Esophagus mucosa (tissue), 1 donor: ENCODE data around the gene CACNA1I. TPM values are rescaled to one million over a fixed set of nuclear protein-coding genes. Genes with fewer than 3 reads are reported as not detected.

Experiments
- ATAC-seq: fragments of 200-7000 bp; cut with Tn5 transposase; one replicate; pipeline ENCODE4 v1.9.1; 2020
- total RNA-seq: library from RNA; stranded (reverse); gene quantifications from one replicate; pipeline ENCODE4 v1.2.4, GENCODE V29; 2023
- donor health status: DM: yes; HTN: yes; CAD: no.

The CACNA1I gene
- total RNA-seq, 1 donor from 2014 or later: 0.08 TPM

DNA sequence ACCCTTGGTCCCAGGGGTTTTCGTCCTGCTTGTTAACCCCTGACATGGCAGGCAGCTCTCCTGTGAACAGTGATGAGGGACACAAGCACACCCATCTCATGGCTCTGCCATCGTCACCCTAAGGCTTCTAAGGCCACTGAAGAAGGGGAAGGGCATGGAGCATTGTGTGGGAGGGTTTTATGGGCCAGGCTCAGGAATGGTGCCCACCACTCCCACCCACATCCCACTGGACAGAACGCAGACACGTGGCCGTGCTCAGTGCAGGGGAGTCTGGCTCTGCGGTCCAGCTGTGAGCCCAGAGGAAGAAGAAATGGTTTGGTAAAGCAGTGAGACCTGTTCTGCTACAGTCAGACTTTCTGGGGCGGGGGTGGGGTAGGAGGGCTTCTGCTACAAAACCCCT, 130.0 kb downstream of the CACNA1I start:
- no peak for ATAC-seq

- no peak for ATAC-seq
Measured at GRCh38 chr22:39703091-39703490, 132.5 kb downstream of the CACNA1I start.

DNA sequence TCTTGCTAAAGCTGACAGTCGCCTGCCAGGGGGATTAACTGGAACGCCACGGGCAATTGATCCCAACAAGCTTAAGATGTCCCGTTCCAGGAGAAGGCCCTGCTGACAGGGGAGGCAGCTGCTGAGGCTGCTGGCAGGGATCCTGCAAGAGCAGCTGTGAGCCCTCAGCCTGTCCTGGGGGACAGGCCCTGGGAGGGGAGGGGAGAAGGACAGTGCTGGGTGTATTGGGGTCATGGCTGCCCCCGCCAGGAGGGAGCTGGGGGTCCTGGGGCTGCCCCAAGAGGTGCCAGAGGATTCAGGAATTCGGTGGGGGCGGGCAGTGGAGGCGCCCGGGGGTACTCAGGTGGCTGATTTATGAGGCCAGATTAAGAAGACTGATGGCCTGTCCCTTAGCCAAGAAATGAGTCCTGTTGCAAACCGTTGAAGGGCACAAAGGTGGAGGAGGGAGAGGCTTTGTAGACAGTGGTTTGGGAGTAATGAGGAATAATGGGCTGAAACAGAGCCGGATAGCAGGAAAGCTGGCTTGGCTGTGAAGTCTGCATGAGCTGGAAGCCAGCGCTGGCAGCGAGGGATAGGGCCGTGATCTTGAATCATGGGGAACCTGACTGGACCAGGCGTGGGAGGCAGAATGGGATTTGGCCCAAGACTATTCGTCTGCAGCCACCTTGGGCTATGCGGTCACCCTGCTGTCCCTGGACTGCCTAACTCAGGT, 133.5 kb downstream of the CACNA1I start:
- ATAC-seq: no peak

GRCh38 chr22:39705386-39705785, 134.8 kb downstream of the CACNA1I start:
- ATAC-seq: no peak

- no peak for ATAC-seq
Measured at GRCh38 chr22:39706376-39707140, 136.0 kb downstream of the CACNA1I start.

DNA sequence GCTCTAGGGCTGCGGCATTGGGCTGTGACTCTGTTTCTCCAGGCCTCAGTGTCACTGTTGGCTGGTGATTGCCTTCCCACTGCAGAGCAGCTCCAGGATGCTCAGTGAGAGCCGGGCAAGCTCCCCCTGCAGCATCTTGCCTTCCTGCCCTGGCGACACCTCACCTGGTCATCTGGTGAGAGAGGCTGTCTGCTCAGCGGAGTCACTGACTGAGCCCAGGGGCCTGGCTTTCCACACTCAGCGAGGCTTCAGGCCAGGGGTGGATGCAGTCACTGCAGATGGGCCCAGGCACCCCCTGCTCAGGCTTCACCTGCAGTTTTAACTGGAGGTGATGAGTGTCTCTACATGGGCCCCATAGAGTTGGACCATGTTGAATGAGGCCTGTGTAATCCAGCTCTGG, 136.8 kb downstream of the CACNA1I start:
- no peak for ATAC-seq

GRCh38 chr22:39707816-39708215, 137.3 kb downstream of the CACNA1I start:
- ATAC-seq: no peak

GRCh38 chr22:39710380-39711150, 140.0 kb downstream of the CACNA1I start:
- ATAC-seq: no peak

DNA sequence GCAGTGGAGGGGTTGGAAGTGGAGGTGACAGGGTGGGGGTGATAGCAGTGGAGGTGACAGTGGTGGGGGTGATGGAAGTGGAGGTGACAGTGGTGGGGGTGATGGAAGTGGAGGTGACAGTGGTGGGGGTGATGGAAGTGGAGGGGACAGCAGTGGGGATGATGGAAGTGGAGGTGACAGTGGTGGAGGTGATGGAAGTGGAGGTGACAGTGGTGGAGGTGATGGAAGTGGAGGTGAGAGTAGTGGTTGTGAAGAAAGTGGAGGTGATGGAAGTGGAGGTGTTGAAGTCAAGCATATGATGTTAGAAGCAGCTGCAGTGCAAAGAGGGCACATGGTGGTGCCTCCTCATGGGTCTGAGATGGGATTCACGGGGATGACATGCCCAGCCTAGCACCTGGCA, 141.5 kb downstream of the CACNA1I start:
- ATAC-seq: no peak

GRCh38 chr22:39712751-39713525, 142.4 kb downstream of the CACNA1I start:
- ATAC-seq: no peak

DNA sequence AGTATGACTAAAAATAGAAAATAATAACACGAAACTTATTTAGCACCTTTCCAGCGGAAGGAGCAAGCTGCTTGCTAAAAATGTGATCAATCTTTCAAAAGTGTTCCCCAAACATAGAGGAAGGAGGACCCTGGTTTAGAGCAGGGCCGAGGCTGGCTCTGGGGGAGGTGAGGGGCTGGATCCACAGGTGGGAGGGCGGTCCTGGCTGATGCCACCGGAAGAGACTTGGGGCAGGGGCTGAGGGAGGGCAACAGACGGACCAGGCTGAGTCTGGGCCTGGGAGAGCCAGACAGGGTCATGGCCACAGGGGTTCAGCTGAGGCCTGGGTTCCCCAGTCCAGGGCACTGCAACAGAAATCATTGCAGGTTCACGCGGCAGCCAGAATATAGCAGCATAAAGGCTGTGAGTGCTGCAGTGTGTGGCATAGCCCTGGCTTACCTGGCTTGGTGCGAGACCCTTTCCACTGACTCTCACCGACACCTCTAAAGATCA, 143.3 kb downstream of the CACNA1I start:
- no peak for ATAC-seq

DNA sequence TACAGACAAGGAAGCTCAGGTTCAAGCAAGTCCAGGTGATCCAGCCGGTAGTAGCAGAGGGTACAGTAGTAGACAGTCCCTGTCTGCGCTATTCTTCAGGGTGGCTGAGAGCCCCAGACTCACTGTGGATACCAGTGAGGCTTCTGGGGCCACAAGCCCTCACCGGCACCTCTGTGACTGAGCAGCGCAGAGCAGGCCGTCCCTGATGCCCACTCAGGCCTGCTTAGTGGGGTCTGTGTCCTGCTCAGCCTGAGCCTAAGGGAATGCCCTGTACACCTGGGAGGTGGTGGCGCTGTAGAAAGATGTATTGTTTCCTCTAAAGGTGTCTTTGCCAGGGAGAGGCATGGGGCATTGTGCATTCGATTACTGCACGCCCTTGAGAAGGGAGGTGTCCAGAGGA, 143.8 kb downstream of the CACNA1I start:
- no peak for ATAC-seq

DNA sequence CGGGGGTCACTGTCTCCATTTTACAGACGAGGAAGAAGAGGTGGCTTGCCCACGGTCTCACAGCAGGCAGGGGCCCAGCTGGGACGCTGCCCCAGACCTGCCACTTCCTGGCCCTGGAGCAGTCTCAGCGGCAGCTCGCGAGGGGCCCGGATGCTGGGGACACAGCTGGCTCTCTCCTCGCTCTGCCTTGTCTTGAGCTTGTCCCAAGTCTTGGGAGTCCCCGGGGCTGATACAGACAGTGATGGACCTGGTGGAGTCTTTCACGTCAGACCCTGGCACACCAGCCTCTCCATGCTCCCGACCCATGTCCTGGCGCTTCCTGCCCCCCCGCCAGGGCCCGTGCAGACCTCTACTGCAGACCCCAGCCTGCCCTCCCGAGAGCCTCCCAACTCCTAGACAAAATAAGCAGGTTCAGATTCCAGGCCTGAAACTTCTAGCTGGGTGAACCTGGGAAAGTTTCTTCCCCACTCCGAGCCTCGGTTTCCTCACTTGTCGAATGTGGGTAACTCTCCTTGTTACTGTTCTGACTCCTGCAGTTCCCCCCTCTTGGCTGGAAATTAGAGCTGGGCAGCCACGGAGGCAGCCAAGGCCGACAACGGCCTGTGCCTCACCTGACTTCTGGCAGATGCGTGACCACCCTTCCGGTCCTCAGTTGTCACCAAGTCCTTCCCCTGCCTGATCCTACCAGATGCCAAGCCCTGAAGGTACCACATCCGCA, 145.4 kb downstream of the CACNA1I start:
- ATAC-seq: no peak

DNA sequence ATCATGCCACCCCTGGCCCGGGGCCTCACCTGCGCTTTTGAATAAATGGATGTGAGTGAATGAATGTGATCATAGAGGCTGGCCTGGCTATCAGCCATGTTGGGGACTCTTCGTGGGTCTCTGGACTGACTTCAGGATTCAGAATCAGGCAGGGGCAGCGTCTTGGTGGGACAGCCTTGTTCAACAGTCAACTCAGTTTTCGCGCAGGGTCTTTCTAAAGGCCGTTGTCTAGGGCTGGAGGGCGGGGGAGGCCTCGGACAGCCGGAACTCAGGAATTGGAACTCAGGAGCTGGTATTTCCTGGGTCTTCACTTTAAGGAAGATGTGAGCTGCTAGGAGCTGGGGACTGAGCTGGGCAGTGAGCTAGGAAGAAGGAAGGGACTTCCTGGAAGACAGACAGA, 146.0 kb downstream of the CACNA1I start:
- no peak for ATAC-seq

DNA sequence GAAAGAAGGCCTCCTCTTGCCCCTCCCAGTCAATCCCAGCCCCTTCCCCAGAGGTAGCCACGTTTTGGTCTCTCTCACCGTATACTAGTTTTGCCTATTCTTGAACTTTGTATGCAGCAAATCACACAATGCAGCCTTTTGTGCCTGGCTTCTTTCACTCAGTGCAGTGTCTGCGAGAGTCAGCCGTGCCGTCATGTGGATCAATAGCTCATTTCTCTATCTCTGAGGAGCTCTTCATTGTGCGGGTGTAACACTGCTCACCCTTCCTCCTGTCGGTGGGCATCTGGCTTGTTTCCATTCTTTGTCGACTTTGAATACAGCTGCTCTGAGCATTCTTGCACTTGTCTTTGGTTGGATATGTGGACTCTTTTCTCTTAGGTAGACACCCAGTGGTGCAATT, 146.5 kb downstream of the CACNA1I start:
- ATAC-seq: no peak

DNA sequence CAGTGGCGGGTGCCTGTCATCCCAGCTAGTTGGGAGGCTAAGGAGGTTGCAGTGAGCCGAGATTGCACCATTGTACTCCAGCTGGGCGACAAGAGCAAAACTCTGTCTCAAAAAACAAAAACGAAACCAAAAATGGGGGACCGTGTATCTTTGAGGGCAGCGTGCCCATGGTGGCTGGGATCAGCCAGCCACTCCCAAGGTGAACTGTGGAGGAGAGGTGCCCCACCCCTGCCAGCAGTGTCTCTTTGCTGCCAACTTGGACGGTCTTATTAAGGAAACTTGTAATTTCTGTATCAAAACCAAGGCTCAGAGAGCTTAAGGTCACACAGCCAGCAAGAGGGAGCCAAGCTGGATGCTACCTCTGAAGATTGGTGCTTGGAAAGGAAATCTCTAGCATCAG, 147.7 kb downstream of the CACNA1I start:
- ATAC-seq: peak; percentile 27

GRCh38 chr22:39718921-39719475, 148.4 kb downstream of the CACNA1I start:
- ATAC-seq: no peak

- no peak for ATAC-seq
Measured at GRCh38 chr22:39719559-39720450, 149.3 kb downstream of the CACNA1I start.

DNA sequence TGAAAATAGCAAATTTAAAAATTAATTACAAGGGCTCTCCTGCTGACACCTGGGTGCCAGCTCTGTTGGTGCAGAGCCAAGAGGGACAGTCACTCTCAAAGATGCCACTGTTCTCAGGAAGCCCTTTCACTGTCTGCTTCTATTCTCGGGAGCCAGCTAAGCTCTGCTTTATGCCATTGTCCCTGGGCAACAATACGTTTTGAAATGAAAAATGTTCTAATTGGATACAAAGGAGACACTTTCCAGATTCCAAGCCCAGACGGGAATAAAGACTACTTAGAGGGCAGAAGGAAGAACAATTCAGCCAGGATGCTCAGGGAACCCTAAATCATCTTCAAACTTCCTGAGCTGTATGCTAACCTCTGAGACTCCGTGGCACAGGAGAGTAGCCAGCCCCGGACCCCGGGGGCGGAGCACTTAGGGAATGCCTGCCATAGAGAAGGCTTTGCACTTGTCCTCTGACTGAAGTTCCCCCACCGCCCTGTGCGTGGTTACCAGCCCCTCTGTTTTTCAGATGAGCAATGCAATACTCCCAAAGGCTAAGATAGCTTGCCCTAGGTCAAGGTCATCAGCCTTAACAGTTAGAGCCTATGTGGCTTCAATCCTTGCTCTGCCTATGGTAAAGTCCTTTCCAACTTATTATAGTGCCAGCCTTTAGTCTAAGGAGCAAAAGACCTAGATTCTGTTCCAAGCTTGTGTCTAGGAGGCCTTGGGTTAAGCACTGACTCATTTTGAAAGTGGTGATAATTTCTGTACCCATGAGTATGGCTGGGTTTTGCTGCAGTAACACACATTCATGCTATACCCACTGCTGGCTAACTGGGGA, 150.9 kb downstream of the CACNA1I start:
- no peak for ATAC-seq

DNA sequence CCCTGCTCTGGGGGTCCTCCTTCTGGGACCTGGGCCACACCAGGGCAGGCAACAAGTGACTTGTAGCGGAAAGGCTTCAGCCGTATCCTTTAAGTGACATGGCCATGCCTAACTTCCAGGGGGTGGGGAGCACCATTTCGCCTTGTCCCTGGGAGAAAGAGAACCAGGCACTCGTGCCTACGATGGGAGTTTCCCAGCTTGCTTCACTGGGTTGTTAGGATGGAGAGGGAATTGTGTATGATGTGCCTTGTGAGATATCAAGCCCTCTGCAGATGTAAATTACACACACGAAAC, 151.4 kb downstream of the CACNA1I start:
- no peak for ATAC-seq
